PFSK-1 (cell line): ENCODE data around the gene CFAP299.

Source experiments
- FOXP2 ChIP-seq: optimal IDR thresholded peaks from 2 replicates; pipeline ENCODE3; 2011; ENCODE audit warnings: borderline replicate concordance, control low read depth, inconsistent platforms; ENCODE audit not compliant: insufficient read depth; ENCODE audit errors: extremely low read length, extremely low read depth
- POLR2AphosphoS5 ChIP-seq: IDR thresholded peaks from 2 replicates; pipeline ENCODE4 v1.6.1; 2012; ENCODE audit warnings: low read depth, mild to moderate bottlenecking, control low read depth, low read length, moderate library complexity
- SIN3A ChIP-seq: IDR thresholded peaks from 2 replicates; pipeline ENCODE4 v1.6.1; 2012; ENCODE audit warnings: mild to moderate bottlenecking, low read length, moderate library complexity, borderline replicate concordance; ENCODE audit not compliant: insufficient read depth
- TAF1 ChIP-seq: IDR thresholded peaks from 2 replicates; pipeline ENCODE4 v1.6.1; 2012; ENCODE audit warnings: low read length, control low read depth, borderline replicate concordance; ENCODE audit not compliant: insufficient read depth
- TF ChIP-seq, protein P1 (sequence below), 2 experiments: IDR thresholded peaks; 2 replicates each; pipeline versions ENCODE4 v1.6.1 to v1.8.0; 2011 to 2012; ENCODE audit warnings: low read depth in 2 of 2, low read length in 2 of 2, control low read depth in 1 of 2, inconsistent platforms in 1 of 2, mild to moderate bottlenecking in 1 of 2, moderate library complexity in 1 of 2; ENCODE audit not compliant: insufficient read depth in 1 of 2

The CFAP299 gene

DNA sequence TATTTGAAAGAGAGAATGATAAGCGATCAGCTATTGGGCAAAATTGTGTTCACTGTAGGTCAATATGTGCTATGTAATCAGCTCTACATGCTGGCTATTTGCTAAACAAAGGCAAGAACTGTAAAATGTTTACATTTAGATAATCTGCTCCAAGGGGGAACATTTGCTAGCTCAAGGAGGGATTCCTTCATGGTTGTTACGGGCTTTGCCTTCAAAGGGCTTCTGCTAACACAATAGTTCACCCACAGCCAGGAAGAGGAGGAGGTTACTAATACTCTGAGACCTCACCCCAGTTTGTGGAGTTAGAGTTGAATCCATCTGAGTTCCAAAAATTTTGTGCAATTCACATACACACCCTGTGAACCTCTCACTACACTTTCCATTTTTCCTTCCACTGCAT lies 587.4 kb downstream of the CFAP299 start:
- no peak for TF ChIP-seq POLR2AphosphoS5
- no peak for TF ChIP-seq SIN3A
- TF ChIP-seq FOXP2, result no peak
- TF ChIP-seq TAF1, result no peak
- TF ChIP-seq, protein P1, sequence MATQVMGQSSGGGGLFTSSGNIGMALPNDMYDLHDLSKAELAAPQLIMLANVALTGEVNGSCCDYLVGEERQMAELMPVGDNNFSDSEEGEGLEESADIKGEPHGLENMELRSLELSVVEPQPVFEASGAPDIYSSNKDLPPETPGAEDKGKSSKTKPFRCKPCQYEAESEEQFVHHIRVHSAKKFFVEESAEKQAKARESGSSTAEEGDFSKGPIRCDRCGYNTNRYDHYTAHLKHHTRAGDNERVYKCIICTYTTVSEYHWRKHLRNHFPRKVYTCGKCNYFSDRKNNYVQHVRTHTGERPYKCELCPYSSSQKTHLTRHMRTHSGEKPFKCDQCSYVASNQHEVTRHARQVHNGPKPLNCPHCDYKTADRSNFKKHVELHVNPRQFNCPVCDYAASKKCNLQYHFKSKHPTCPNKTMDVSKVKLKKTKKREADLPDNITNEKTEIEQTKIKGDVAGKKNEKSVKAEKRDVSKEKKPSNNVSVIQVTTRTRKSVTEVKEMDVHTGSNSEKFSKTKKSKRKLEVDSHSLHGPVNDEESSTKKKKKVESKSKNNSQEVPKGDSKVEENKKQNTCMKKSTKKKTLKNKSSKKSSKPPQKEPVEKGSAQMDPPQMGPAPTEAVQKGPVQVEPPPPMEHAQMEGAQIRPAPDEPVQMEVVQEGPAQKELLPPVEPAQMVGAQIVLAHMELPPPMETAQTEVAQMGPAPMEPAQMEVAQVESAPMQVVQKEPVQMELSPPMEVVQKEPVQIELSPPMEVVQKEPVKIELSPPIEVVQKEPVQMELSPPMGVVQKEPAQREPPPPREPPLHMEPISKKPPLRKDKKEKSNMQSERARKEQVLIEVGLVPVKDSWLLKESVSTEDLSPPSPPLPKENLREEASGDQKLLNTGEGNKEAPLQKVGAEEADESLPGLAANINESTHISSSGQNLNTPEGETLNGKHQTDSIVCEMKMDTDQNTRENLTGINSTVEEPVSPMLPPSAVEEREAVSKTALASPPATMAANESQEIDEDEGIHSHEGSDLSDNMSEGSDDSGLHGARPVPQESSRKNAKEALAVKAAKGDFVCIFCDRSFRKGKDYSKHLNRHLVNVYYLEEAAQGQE (IDR thresholded peaks at IDR 0.05; ENCODE audit: insufficient read depth in 1 of 2, low read depth in 2 of 2, low read length in 2 of 2), result no peak

DNA sequence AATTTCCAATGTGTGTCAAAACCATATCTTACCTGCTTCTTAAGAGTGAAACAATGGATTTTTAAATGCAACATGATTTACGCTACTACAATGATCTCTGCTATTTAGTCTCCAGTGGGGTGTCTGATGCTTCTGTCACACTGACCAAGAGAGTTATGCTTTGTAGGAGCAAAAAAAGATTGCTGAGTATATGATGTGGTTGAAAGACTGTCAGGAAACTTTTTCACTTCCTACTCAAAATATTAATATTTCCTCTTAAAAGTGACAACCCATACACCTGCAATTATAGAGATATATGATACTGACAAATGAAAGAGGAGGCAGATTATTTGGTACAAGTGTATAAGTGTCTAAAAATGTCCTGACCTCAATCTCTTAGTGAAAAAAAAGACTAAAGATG lies 589.8 kb downstream of the CFAP299 start:
- no peak for TF ChIP-seq SIN3A
- TF ChIP-seq, protein P1 (IDR thresholded peaks at IDR 0.05; ENCODE audit: insufficient read depth in 1 of 2, low read depth in 2 of 2, low read length in 2 of 2), result no peak
- TF ChIP-seq TAF1, result no peak
- TF ChIP-seq FOXP2, result no peak
- TF ChIP-seq POLR2AphosphoS5, result no peak

DNA sequence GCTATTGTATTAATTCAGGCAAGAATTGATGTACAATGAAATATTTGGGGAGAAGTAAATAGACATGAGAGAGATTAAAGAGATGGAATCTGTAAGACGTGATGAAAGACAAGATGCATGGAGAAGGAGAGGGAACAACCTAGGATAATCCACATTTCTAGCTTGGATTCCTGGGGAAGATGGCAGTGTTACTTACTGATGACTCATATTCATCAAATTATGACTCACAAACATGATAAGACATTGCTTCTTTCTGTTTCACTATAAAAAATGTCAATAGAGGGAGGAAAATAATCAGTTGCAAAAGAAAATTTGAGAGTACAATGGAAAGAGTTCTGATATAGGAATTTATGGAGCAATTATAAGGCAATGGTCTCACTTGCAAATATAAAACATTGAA lies 590.9 kb downstream of the CFAP299 start:
- TF ChIP-seq SIN3A (no peak), TAF1 (no peak), POLR2AphosphoS5 (no peak), FOXP2 (no peak)
- TF ChIP-seq, protein P1 (IDR thresholded peaks at IDR 0.05; ENCODE audit: insufficient read depth in 1 of 2, low read depth in 2 of 2, low read length in 2 of 2), result no peak

DNA sequence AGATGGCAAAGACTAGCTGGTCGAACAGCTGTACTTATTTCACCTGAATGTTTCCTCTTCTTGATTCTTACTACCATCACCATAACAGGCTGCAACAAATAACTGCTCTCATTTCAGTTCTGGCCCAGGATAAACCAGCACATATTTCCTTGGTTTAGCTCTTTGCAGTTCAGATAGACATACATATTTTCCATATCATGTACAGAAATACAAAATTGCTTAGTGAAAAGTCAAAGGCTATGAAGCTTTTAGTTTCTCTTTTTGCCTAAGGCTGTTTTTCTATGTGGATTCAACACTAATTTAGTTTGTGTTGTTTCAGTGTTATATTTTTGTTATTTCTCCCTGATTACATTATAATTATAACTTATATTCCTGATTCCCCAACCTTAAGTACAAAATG lies 591.4 kb downstream of the CFAP299 start:
- TF ChIP-seq TAF1 (no peak), SIN3A (no peak), POLR2AphosphoS5 (no peak), FOXP2 (no peak)
- TF ChIP-seq, protein P1 (IDR thresholded peaks at IDR 0.05; ENCODE audit: insufficient read depth in 1 of 2, low read depth in 2 of 2, low read length in 2 of 2), result no peak

DNA sequence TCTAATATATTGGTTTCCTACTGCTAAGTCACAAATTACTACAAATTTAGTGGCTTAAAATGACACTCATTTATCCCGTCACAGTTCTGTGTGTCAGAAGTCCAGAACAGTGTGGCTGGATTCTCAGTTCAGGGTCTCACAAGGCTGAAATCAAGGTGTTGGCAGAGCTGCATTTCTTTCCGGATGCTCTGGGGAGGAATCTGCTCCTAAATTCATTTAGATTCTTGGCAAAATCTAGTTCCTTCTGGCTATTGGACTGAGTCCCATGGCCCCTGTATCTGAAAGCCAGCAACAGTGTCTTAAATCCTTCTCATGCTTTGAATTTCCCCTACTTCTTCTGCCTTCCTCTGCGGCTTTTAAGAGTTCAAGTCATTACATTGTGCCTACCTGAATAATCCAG lies 591.9 kb downstream of the CFAP299 start:
- TF ChIP-seq FOXP2 (no peak), POLR2AphosphoS5 (no peak), TAF1 (no peak), SIN3A (no peak)
- TF ChIP-seq, protein P1 (IDR thresholded peaks at IDR 0.05; ENCODE audit: insufficient read depth in 1 of 2, low read depth in 2 of 2, low read length in 2 of 2), result no peak
